H9 (cell line): Measurements from ENCODE around the gene KLF16. TPM values are rescaled to one million over a fixed set of nuclear protein-coding genes. Genes with fewer than 3 reads are reported as not detected.

Experiments used
- DNase-seq: peaks from one replicate; pipeline ENCODE4 v3.0.0-alpha.2; 2017
- H2AFZ ChIP-seq: one replicate; pipeline ENCODE4 v1.6.1; 2013; ENCODE audit warnings: mild to moderate bottlenecking, low read length, control low read depth, moderate library complexity
- H2AK5ac ChIP-seq: 2 replicates; pipeline ENCODE4 v1.6.1; 2013; ENCODE audit warnings: low read length, control low read depth, mixed read lengths; ENCODE audit not compliant: insufficient read length
- H2BK120ac ChIP-seq: one replicate; pipeline ENCODE4 v1.6.1; 2013; ENCODE audit warnings: low read depth, mild to moderate bottlenecking, low read length, control low read depth, inconsistent platforms; ENCODE audit not compliant: poor library complexity, severe bottlenecking
- H2BK12ac ChIP-seq: 2 replicates; pipeline ENCODE4 v1.6.1; 2013; ENCODE audit warnings: low read length, control low read depth, mixed read lengths, low read depth; ENCODE audit not compliant: insufficient read length
- H2BK15ac ChIP-seq: 2 replicates; pipeline ENCODE4 v1.6.1; 2013; ENCODE audit warnings: low read depth, low read length, control low read depth
- H2BK20ac ChIP-seq: one replicate; pipeline ENCODE4 v1.6.1; 2013; ENCODE audit warnings: low read depth, mild to moderate bottlenecking, low read length, control low read depth, inconsistent platforms; ENCODE audit not compliant: poor library complexity, severe bottlenecking
- H2BK5ac ChIP-seq: 2 replicates; pipeline ENCODE4 v1.6.1; 2013; ENCODE audit warnings: low read length, control low read depth, mixed read lengths; ENCODE audit not compliant: insufficient read length
- H3K14ac ChIP-seq: 2 replicates; pipeline ENCODE4 v1.6.1; 2013; ENCODE audit warnings: low read length, control low read depth; ENCODE audit not compliant: insufficient read depth
- H3K18ac ChIP-seq: 2 replicates; pipeline ENCODE4 v1.6.1; 2013; ENCODE audit warnings: low read depth, mild to moderate bottlenecking, mixed read lengths, low read length, control low read depth; ENCODE audit not compliant: insufficient read length
- H3K23ac ChIP-seq: 2 replicates; pipeline ENCODE4 v1.6.1; 2013; ENCODE audit warnings: low read length, control low read depth, mixed read lengths, low read depth; ENCODE audit not compliant: insufficient read length
- H3K23me2 ChIP-seq: 2 replicates; pipeline ENCODE4 v1.6.1; 2013; ENCODE audit warnings: low read depth, mild to moderate bottlenecking, mixed read lengths, low read length, control low read depth; ENCODE audit not compliant: insufficient read length, poor library complexity, severe bottlenecking
- H3K27ac ChIP-seq: 2 replicates; pipeline ENCODE4 v1.5.1; 2013; ENCODE audit warnings: low read length, control low read depth, mixed read lengths, low read depth; ENCODE audit not compliant: insufficient read length
- H3K27me3 ChIP-seq: 2 replicates; pipeline ENCODE4 v1.6.1; 2013; ENCODE audit warnings: low read length, control low read depth, inconsistent platforms; ENCODE audit not compliant: insufficient read depth
- H3K4ac ChIP-seq: 2 replicates; pipeline ENCODE4 v1.6.1; 2013; ENCODE audit warnings: low read depth, mild to moderate bottlenecking, control low read depth, inconsistent platforms, low read length, moderate library complexity
- H3K4me1 ChIP-seq: 2 replicates; pipeline ENCODE4 v1.6.1; 2013; ENCODE audit warnings: low read length, control low read depth, inconsistent platforms; ENCODE audit not compliant: insufficient read depth
- H3K4me2 ChIP-seq: 2 replicates; pipeline ENCODE4 v1.6.1; 2013; ENCODE audit warnings: low read length, control low read depth, mixed read lengths; ENCODE audit not compliant: insufficient read length, insufficient read depth
- H3K56ac ChIP-seq: 2 replicates; pipeline ENCODE4 v1.6.1; 2013; ENCODE audit warnings: low read depth, mild to moderate bottlenecking, mixed read lengths, low read length, control low read depth; ENCODE audit not compliant: insufficient read length
- H3K79me1 ChIP-seq: 2 replicates; pipeline ENCODE4 v1.6.1; 2013; ENCODE audit warnings: low read depth, mild to moderate bottlenecking, moderate library complexity, low read length, control low read depth, inconsistent platforms; ENCODE audit not compliant: insufficient read depth, poor library complexity, severe bottlenecking
- H3K79me2 ChIP-seq: 2 replicates; pipeline ENCODE4 v1.6.1; 2013; ENCODE audit warnings: low read length, control low read depth, inconsistent platforms; ENCODE audit not compliant: insufficient read depth
- H3K9ac ChIP-seq: 2 replicates; pipeline ENCODE4 v1.6.1; 2013; ENCODE audit warnings: low read length, control low read depth, mixed read lengths; ENCODE audit not compliant: insufficient read length; ENCODE audit errors: extremely low read depth
- H3K9me3 ChIP-seq: one replicate; pipeline ENCODE4 v1.6.1; 2013; ENCODE audit warnings: low read depth, low read length, inconsistent platforms; ENCODE audit not compliant: control insufficient read depth
- H3T11ph ChIP-seq: one replicate; pipeline ENCODE4 v1.6.1; 2013; ENCODE audit warnings: mild to moderate bottlenecking, low read length, control low read depth, inconsistent platforms
- H4K20me1 ChIP-seq: one replicate; pipeline ENCODE4 v1.6.1; 2013; ENCODE audit not compliant: control insufficient read depth, insufficient read length, insufficient read depth
- H4K5ac ChIP-seq: 2 replicates; pipeline ENCODE4 v1.6.1; 2013; ENCODE audit warnings: low read depth, mild to moderate bottlenecking, mixed read lengths, low read length, control low read depth; ENCODE audit not compliant: insufficient read length
- H4K8ac ChIP-seq: replicated peaks from 2 replicates; pipeline ENCODE4 v1.6.1; 2013; ENCODE audit warnings: low read length, control low read depth, mixed read lengths, low read depth; ENCODE audit not compliant: insufficient read length
- H4K91ac ChIP-seq: 2 replicates; pipeline ENCODE4 v1.6.1; 2013; ENCODE audit warnings: low read depth, mild to moderate bottlenecking, moderate library complexity, mixed read lengths, low read length, control low read depth; ENCODE audit not compliant: insufficient read length
- H3K27ac Mint-ChIP-seq, 3 experiments: 2 replicates in 2 of 3; 3 replicates in 1 of 3; pipeline ENCODE4 v1.8.0; 2020 to 2021; ENCODE audit warnings: mixed read lengths in 3 of 3, mild to moderate bottlenecking in 1 of 3, moderate library complexity in 1 of 3
- H3K27me3 Mint-ChIP-seq: 2 replicates; pipeline ENCODE4 v1.8.0; 2021; ENCODE audit warnings: low read depth, mild to moderate bottlenecking, moderate library complexity, mixed read lengths
- H3K36me3 Mint-ChIP-seq, 3 experiments: 2 replicates in 2 of 3; 3 replicates in 1 of 3; pipeline ENCODE4 v1.8.0; 2020 to 2021; ENCODE audit warnings: low read depth in 3 of 3, mixed read lengths in 3 of 3; ENCODE audit not compliant: insufficient read depth in 1 of 3
- H3K4me1 Mint-ChIP-seq, 2 experiments: 2 replicates each; pipeline ENCODE4 v1.8.0; 2020; ENCODE audit warnings: mixed read lengths in 2 of 2
- H3K4me3 Mint-ChIP-seq, 2 experiments: 2 replicates in 1 of 2; 3 replicates in 1 of 2; pipeline ENCODE4 v1.8.0; 2020 to 2021; ENCODE audit warnings: mild to moderate bottlenecking in 2 of 2, mixed read lengths in 2 of 2, moderate library complexity in 1 of 2
- H3K9me3 Mint-ChIP-seq, 2 experiments: 2 replicates in 1 of 2; 3 replicates in 1 of 2; pipeline ENCODE4 v1.8.0; 2020; ENCODE audit warnings: mild to moderate bottlenecking in 2 of 2, mixed read lengths in 2 of 2, moderate library complexity in 1 of 2
- CTCF ChIP-seq: fragments of 200-600 bp; sonication (generic); conservative IDR thresholded peaks from 3 replicates; pipeline ENCODE4 v1.8.0; 2021; ENCODE audit warnings: antibody characterized with exemption, mild to moderate bottlenecking
- WGBS: extraction: QIAGEN DNeasy Blood & Tissue Kit; methylation state at CpG from one replicate; pipeline ENCODE4 v1.1.7; 2013; ENCODE audit warnings: missing lambda C conversion rate, low lambda C conversion rate, mixed read lengths; ENCODE audit not compliant: insufficient read length; ENCODE audit errors: extremely low coverage; 5-methylcytosine and 5-hydroxymethylcytosine counted together
- total RNA-seq: library from RNA; stranded (reverse); gene quantifications from 2 replicates; pipeline ENCODE4 v1.2.1, GENCODE V29; 2021

The KLF16 gene
- total RNA-seq, 1 experiment from 2014 or later, result 66.8 TPM

- Histone ChIP-seq H2BK5ac (no peak overlapping the region), H3T11ph (no peak overlapping the region), H3K9me3 (no peaks in the 10 kb centered on the region), H2AK5ac (no peak overlapping the region), H2BK120ac (no peak overlapping the region), H3K23ac (no peak overlapping the region), H4K20me1 (peaks cover 3% of the 10 kb centered on the region), H3K79me2 (peaks cover 36% of the 10 kb centered on the region; the same call in 1 of the 2 replicates), H3K79me1 (peaks cover 11% of the 10 kb centered on the region), H3K27me3 (no peaks in the 10 kb centered on the region; the same call in 1 of the 2 replicates), H3K14ac (no peak overlapping the region; the same call in 1 of the 2 replicates), H2AFZ (no peak overlapping the region), H4K8ac (no peak overlapping the region), H2BK20ac (no peak overlapping the region), H4K5ac (no peak overlapping the region), H2BK12ac (no peak overlapping the region), H4K91ac (no peak overlapping the region), H3K4me2 (peak overlapping the region; percentile 84), H3K23me2 (peaks cover 20% of the 10 kb centered on the region), H3K27ac (no peak overlapping the region), H3K56ac (no peak overlapping the region), H3K9ac (no peak overlapping the region), H2BK15ac (no peak overlapping the region), H3K18ac (no peak overlapping the region), H3K4ac (no peak overlapping the region), H3K4me1 (peaks cover 4% of the 10 kb centered on the region; the same call in 1 of the 2 replicates)
- Mint-ChIP-seq H3K4me3 (peak overlapping the region; percentile 86 to 93), H3K27me3 (peaks cover 6% of the 10 kb centered on the region), H3K9me3 (no peaks in the 10 kb centered on the region; a peak in 1 of 5 replicates), H3K36me3 (no peaks in the 10 kb centered on the region), H3K27ac (no peak overlapping the region), H3K4me1 (peaks cover 31 to 52% of the 10 kb centered on the region in 2 experiments)
- no peak for TF ChIP-seq CTCF
- DNase-seq, result no peak
- WGBS, result no CpG with 5 or more reads among the region's 28 CpGs
Observed at GRCh38 chr19:1860821-1861598, 2.4 kb downstream of the KLF16 start.
